Fibroblast of lung (primary cell): Measurements from ENCODE around the gene CFAP53. TPM values are rescaled to one million over a fixed set of nuclear protein-coding genes. Genes with fewer than 3 reads are reported as not detected.

Experiments used
- DNase-seq, 2 donors: peaks; one replicate each; pipeline versions ENCODE4 v3.0.0 to v3.0.0-alpha.2; 2010; ENCODE audit warnings: low read depth in 2 of 2
- H2AFZ ChIP-seq: 2 replicates; pipeline ENCODE4 v1.5.1; 2012; ENCODE audit warnings: low read length, control low read depth, inconsistent platforms
- H3K27ac ChIP-seq: 2 replicates; pipeline ENCODE4 v1.5.1; 2011; ENCODE audit warnings: low read length, control low read depth; ENCODE audit not compliant: insufficient read depth
- H3K27me3 ChIP-seq: 2 replicates; pipeline ENCODE4 v1.5.1; 2011; ENCODE audit warnings: mild to moderate bottlenecking, low read length; ENCODE audit not compliant: control insufficient read depth, insufficient read depth
- H3K36me3 ChIP-seq: 2 replicates; pipeline ENCODE4 v1.5.1; 2011; ENCODE audit warnings: low read length; ENCODE audit not compliant: control insufficient read depth, insufficient read depth
- H3K4me1 ChIP-seq: 2 replicates; pipeline ENCODE4 v1.5.1; 2011; ENCODE audit warnings: low read length; ENCODE audit not compliant: control insufficient read depth, insufficient read depth; ENCODE audit errors: extremely low read depth
- H3K4me2 ChIP-seq: 2 replicates; pipeline ENCODE4 v1.5.1; 2011; ENCODE audit warnings: low read length, control low read depth; ENCODE audit not compliant: insufficient read depth; ENCODE audit errors: extremely low read depth
- H3K4me3 ChIP-seq, 4 experiments: fragments of 200-600 bp in 1 of 4; sonication (generic) in 1 of 4; replicated peaks in 1 of 4; 2 replicates each; pipeline ENCODE4 v1.5.1; 2011 to 2016; ENCODE audit warnings: low read length in 4 of 4, low read depth in 3 of 4, mild to moderate bottlenecking in 3 of 4, control low read depth in 2 of 4, inconsistent platforms in 1 of 4, mixed read lengths in 1 of 4; ENCODE audit not compliant: insufficient read depth in 1 of 4; ENCODE audit errors: control extremely low read depth in 1 of 4
- H3K79me2 ChIP-seq: 2 replicates; pipeline ENCODE4 v1.5.1; 2012; ENCODE audit warnings: mild to moderate bottlenecking, low read length, inconsistent platforms; ENCODE audit not compliant: control insufficient read depth, insufficient read depth
- H3K9ac ChIP-seq: 2 replicates; pipeline ENCODE4 v1.5.1; 2011; ENCODE audit warnings: mild to moderate bottlenecking, low read length, control low read depth; ENCODE audit not compliant: insufficient read depth
- H3K9me3 ChIP-seq: 2 replicates; pipeline ENCODE4 v1.5.1; 2012; ENCODE audit warnings: low read depth, low read length; ENCODE audit not compliant: control insufficient read depth, insufficient read depth
- H4K20me1 ChIP-seq: 2 replicates; pipeline ENCODE4 v1.5.1; 2011; ENCODE audit warnings: low read length; ENCODE audit not compliant: control insufficient read depth, insufficient read depth; ENCODE audit errors: extremely low read depth
- EZH2 ChIP-seq: IDR thresholded peaks from 2 replicates; pipeline ENCODE4 v1.5.1; 2012; ENCODE audit warnings: low read length, control low read depth, mild to moderate bottlenecking; ENCODE audit errors: missing control alignments
- polyA plus RNA-seq, 2 donors: library from polyadenylated mRNA; depleted of rRNA in 1 of 2; stranded (reverse) in 1 of 2; unstranded in 1 of 2; fragments of >200 nt; gene quantifications; 2 replicates each; pipeline ENCODE4 v1.2.1, GENCODE V29; 2011 to 2012; ENCODE audit warnings: missing spikeins in 1 of 2
- total RNA-seq: library from RNA; depleted of rRNA; stranded (reverse); fragments of >200 nt; gene quantifications from 2 replicates; pipeline ENCODE4 v1.2.1, GENCODE V29; 2014
- TF ChIP-seq, protein P1 (sequence below), 2 donors: IDR thresholded peaks in 1 of 2; conservative IDR thresholded peaks in 1 of 2; 1 replicate in 1 of 2; 2 replicates in 1 of 2; pipeline ENCODE4 v1.5.1; 2011 to 2012; ENCODE audit warnings: low read length in 2 of 2, control low read depth in 1 of 2, inconsistent platforms in 1 of 2, low read depth in 1 of 2, mild to moderate bottlenecking in 1 of 2

CFAP53 gene
- total and polyA plus RNA-seq, 2 donors (not counting 1 experiment from before 2014, with no cell fraction given), result 0.11 to 0.99 TPM

GRCh38 chr18:50299626-50300388 lies 33.5 kb upstream of the CFAP53 start:
- Histone ChIP-seq H3K9ac (no peak overlapping the region), H3K79me2 (no peaks in the 10 kb centered on the region), H2AFZ (no peak overlapping the region), H3K27me3 (peaks cover 6% of the 10 kb centered on the region), H3K9me3 (no peaks in the 10 kb centered on the region), H3K4me2 (no peak overlapping the region), H3K27ac (no peak overlapping the region), H4K20me1 (no peaks in the 10 kb centered on the region), H3K4me3 (no peak overlapping the region), H3K4me1 (no peaks in the 10 kb centered on the region), H3K36me3 (no peaks in the 10 kb centered on the region)
- TF ChIP-seq, protein P1, sequence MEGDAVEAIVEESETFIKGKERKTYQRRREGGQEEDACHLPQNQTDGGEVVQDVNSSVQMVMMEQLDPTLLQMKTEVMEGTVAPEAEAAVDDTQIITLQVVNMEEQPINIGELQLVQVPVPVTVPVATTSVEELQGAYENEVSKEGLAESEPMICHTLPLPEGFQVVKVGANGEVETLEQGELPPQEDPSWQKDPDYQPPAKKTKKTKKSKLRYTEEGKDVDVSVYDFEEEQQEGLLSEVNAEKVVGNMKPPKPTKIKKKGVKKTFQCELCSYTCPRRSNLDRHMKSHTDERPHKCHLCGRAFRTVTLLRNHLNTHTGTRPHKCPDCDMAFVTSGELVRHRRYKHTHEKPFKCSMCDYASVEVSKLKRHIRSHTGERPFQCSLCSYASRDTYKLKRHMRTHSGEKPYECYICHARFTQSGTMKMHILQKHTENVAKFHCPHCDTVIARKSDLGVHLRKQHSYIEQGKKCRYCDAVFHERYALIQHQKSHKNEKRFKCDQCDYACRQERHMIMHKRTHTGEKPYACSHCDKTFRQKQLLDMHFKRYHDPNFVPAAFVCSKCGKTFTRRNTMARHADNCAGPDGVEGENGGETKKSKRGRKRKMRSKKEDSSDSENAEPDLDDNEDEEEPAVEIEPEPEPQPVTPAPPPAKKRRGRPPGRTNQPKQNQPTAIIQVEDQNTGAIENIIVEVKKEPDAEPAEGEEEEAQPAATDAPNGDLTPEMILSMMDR (conservative IDR thresholded peaks at IDR 0.05 in 1 of 2, IDR thresholded peaks at IDR 0.05 in 1 of 2; ENCODE audit: low read depth in 1 of 2, low read length in 2 of 2), result no peak
- no peak for TF ChIP-seq EZH2
- no peak for DNase-seq

- peak overlapping the region in 2 of 4 experiments; percentile 62 to 70 for H3K4me3 ChIP-seq
- no peak overlapping the region for H2AFZ ChIP-seq
- H3K36me3 ChIP-seq, result no peaks in the 10 kb centered on the region
- no peak for DNase-seq
- no peaks in the 10 kb centered on the region for H3K9me3 ChIP-seq
- no peaks in the 10 kb centered on the region for H3K79me2 ChIP-seq
- H3K27me3 ChIP-seq, result peaks cover 6% of the 10 kb centered on the region
- no peak overlapping the region for H3K27ac ChIP-seq
- H3K4me2 ChIP-seq, result peak overlapping the region; percentile 94
- TF ChIP-seq, protein P1 (conservative IDR thresholded peaks at IDR 0.05 in 1 of 2, IDR thresholded peaks at IDR 0.05 in 1 of 2; ENCODE audit: low read depth in 1 of 2, low read length in 2 of 2), result no peak
- peak; percentile 27 for TF ChIP-seq EZH2
- H4K20me1 ChIP-seq, result no peaks in the 10 kb centered on the region
- H3K9ac ChIP-seq, result no peak overlapping the region
- H3K4me1 ChIP-seq, result no peaks in the 10 kb centered on the region
Measured at GRCh38 chr18:50298443-50299284, 32.4 kb upstream of the CFAP53 start.
